Measurements from ENCODE around the gene DCDC2. TPM values are rescaled to one million over a fixed set of nuclear protein-coding genes. Genes with fewer than 3 reads are reported as not detected.

The DCDC2 gene
- total RNA-seq, 6 experiments from 2014 or later, result not detected

DNA sequence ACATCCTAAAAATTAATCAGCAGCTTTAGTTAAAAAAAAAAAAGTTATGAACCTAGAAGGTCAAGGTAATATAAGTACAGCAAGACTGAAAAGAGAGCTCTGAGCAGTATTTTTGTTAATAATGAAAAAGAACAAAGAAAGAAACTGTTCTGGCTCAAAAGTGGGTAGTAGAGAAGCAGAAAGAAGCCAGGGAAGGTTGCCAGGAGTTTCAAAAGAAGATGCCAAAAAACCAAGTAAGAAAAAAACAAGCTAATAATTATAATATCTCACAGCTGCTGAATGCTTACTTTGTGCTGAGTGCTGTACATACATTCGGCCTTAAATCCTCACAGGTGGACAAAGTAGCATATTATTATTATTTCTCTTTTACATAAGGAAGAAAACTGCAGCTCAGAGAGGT lies 200.0 kb downstream of the DCDC2 start:
- Mint-ChIP-seq H3K36me3 (ENCODE audit: low read depth) (peaks cover 4% of the 10 kb centered on the region; the same call in 1 of the 2 replicates), H3K27ac (no peak overlapping the region), H3K9me3 (peaks cover 49% of the 10 kb centered on the region), H3K4me3 (no peak overlapping the region), H3K4me1 (ENCODE audit: low read depth) (no peaks in the 10 kb centered on the region), H3K27me3 (ENCODE audit: insufficient read depth) (no peaks in the 10 kb centered on the region)
- no peak for DNase-seq
- TF ChIP-seq, protein P1, sequence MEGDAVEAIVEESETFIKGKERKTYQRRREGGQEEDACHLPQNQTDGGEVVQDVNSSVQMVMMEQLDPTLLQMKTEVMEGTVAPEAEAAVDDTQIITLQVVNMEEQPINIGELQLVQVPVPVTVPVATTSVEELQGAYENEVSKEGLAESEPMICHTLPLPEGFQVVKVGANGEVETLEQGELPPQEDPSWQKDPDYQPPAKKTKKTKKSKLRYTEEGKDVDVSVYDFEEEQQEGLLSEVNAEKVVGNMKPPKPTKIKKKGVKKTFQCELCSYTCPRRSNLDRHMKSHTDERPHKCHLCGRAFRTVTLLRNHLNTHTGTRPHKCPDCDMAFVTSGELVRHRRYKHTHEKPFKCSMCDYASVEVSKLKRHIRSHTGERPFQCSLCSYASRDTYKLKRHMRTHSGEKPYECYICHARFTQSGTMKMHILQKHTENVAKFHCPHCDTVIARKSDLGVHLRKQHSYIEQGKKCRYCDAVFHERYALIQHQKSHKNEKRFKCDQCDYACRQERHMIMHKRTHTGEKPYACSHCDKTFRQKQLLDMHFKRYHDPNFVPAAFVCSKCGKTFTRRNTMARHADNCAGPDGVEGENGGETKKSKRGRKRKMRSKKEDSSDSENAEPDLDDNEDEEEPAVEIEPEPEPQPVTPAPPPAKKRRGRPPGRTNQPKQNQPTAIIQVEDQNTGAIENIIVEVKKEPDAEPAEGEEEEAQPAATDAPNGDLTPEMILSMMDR (IDR thresholded peaks at IDR 0.05), result no peak

DNA sequence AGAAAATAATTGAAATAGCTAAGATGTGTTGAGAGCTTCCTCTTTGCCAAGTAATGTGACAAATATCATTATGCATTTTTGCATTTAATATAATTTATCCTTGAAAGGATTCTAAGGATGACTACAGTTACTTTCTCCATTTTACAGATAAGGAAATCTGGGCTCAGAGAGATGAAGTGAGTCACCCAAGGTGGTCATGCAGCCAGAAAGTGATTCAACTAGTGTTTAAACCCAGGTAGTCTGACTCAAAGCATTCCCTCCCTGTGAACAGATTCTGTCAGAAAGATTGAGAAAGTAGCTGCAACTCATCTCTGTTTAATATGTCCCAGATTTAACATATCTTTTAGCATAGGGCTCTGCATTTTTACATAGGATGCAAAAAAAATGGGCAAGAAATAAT lies 203.7 kb downstream of the DCDC2 start:
- no peaks in the 10 kb centered on the region for H3K27me3 Mint-ChIP-seq (ENCODE audit: insufficient read depth)
- H3K36me3 Mint-ChIP-seq (ENCODE audit: low read depth), result peaks cover 4% of the 10 kb centered on the region; the same call in 1 of the 2 replicates
- no peaks in the 10 kb centered on the region for H3K4me1 Mint-ChIP-seq (ENCODE audit: low read depth)
- TF ChIP-seq, protein P1 (IDR thresholded peaks at IDR 0.05), result no peak
- DNase-seq, result no peak
- no peak overlapping the region for H3K27ac Mint-ChIP-seq
- H3K4me3 Mint-ChIP-seq, result no peak overlapping the region
- H3K9me3 Mint-ChIP-seq, result peaks cover 62% of the 10 kb centered on the region

DNA sequence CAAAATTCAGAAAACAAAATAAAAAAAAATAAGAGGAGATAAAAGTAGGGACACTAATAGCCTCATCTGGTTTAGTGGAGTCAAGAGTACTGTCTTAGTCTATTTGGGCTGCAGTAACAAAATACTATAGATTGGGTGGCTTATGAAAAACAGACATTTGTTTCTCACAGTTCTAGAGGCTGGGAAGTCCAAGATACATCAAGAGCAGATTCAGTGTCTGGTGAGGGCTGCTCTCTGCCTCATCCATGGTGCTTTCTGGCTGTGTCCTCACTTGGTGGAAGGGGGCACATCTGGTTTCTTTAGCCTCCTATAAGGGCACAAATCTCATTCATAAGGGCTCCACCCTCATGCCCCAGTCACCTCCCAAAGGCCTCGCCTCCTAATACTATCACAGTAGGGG lies 205.8 kb downstream of the DCDC2 start:
- Mint-ChIP-seq H3K27me3 (ENCODE audit: insufficient read depth) (no peaks in the 10 kb centered on the region), H3K27ac (no peak overlapping the region), H3K9me3 (peaks cover 58% of the 10 kb centered on the region), H3K4me3 (no peak overlapping the region), H3K36me3 (ENCODE audit: low read depth) (no peaks in the 10 kb centered on the region), H3K4me1 (ENCODE audit: low read depth) (no peaks in the 10 kb centered on the region)
- no peak for DNase-seq
- TF ChIP-seq, protein P1 (IDR thresholded peaks at IDR 0.05), result no peak

DNA sequence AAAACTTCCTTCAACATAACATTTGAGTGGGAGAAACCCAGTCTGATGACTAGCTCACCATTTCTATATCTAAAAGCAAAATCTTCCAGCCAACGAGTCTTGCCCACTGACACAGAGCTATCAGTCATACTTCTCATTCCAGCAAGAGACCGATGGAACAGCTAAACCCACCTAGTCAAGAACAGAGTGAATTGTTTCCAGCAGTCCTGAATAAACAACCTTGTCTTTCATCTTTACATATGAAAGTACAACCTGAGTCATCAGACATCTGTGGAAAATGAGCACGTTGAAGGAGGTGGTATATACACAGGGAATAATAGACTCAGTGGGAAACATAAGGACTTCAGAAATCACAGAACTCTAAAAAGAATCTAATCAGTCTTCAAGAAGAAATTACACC lies 208.0 kb downstream of the DCDC2 start:
- TF ChIP-seq, protein P1 (IDR thresholded peaks at IDR 0.05), result no peak
- Mint-ChIP-seq H3K4me3 (no peak overlapping the region), H3K9me3 (peaks cover 61% of the 10 kb centered on the region), H3K4me1 (ENCODE audit: low read depth) (no peaks in the 10 kb centered on the region), H3K27ac (no peak overlapping the region), H3K36me3 (ENCODE audit: low read depth) (no peaks in the 10 kb centered on the region), H3K27me3 (ENCODE audit: insufficient read depth) (no peaks in the 10 kb centered on the region)
- DNase-seq, result no peak

DNA sequence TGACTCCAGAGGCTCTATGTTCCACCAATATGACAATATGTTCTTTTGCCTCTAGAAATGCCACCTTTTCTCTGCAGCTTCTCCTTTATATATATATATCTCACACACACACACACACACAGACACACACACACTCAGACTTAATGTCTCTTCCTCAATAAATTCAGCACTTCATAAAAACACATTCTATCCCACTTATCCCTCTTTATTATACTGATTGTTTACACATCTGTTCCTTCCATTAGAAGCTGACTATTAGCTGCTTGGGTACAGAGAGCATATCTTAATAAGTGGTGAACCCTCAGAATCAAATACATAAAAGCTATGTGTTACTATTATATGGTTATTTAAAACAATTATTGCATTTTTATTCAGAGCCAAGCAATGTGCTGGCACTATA lies 208.6 kb downstream of the DCDC2 start:
- H3K36me3 Mint-ChIP-seq (ENCODE audit: low read depth), result no peaks in the 10 kb centered on the region
- H3K4me1 Mint-ChIP-seq (ENCODE audit: low read depth), result no peaks in the 10 kb centered on the region
- H3K9me3 Mint-ChIP-seq, result peaks cover 61% of the 10 kb centered on the region
- no peak overlapping the region for H3K4me3 Mint-ChIP-seq
- no peak overlapping the region for H3K27ac Mint-ChIP-seq
- no peak for DNase-seq
- H3K27me3 Mint-ChIP-seq (ENCODE audit: insufficient read depth), result no peaks in the 10 kb centered on the region
- TF ChIP-seq, protein P1 (IDR thresholded peaks at IDR 0.05), result no peak

DNA sequence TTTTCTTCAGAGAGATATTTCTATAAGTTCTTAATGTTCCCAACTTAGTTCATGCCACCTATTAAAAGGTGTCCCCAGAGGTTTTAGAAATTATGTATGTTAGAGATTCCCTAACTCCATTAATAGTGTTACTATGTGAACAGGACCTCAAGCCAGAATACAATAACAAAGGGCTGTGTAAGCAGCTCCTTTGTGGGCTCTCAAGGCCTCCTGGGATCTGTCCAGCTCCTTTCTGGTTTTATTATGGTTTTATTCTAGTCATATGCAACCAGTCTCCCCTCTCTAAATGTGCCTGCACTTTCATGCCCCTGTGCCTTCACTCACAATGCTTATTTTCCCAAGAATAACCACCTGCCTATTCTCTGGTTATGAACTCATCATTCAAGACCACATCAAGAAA lies 209.2 kb downstream of the DCDC2 start:
- peaks cover 61% of the 10 kb centered on the region for H3K9me3 Mint-ChIP-seq
- TF ChIP-seq, protein P1 (IDR thresholded peaks at IDR 0.05), result no peak
- no peaks in the 10 kb centered on the region for H3K27me3 Mint-ChIP-seq (ENCODE audit: insufficient read depth)
- H3K27ac Mint-ChIP-seq, result no peak overlapping the region
- DNase-seq, result no peak
- H3K36me3 Mint-ChIP-seq (ENCODE audit: low read depth), result no peaks in the 10 kb centered on the region
- H3K4me3 Mint-ChIP-seq, result no peak overlapping the region
- no peaks in the 10 kb centered on the region for H3K4me1 Mint-ChIP-seq (ENCODE audit: low read depth)

Measured in HFFc6 (cell line).